GM12878 (cell line): ENCODE measurements around the gene GPR171.

ENCODE experiments used
- BHLHE40 ChIP-seq, 2 experiments: fragments of 450-650 bp in 1 of 2; IDR thresholded peaks; 2 replicates each; pipeline ENCODE4 v1.6.1; 2011 to 2017; ENCODE audit warnings: low read depth in 2 of 2, borderline replicate concordance in 1 of 2, improper control_type of control experiment in 1 of 2, low read length in 1 of 2, mild to moderate bottlenecking in 1 of 2
- EZH2 ChIP-seq: IDR thresholded peaks from 2 replicates; pipeline ENCODE4 v1.6.1; 2012; ENCODE audit warnings: low read depth, mild to moderate bottlenecking, control low read depth, inconsistent platforms, low read length, borderline replicate concordance; ENCODE audit not compliant: control insufficient read depth
- POLR2A ChIP-seq: IDR thresholded peaks from 2 replicates; pipeline ENCODE4 v1.6.1; 2011; ENCODE audit warnings: low read depth, mild to moderate bottlenecking, low read length
- RFX5 ChIP-seq: IDR thresholded peaks from 2 replicates; pipeline ENCODE4 v1.6.1; 2011; ENCODE audit warnings: low read depth, low read length, improper control_type of control experiment
- YBX1 ChIP-seq: fragments of 450-650 bp; IDR thresholded peaks from 2 replicates; pipeline ENCODE4 v1.6.1; 2016; ENCODE audit warnings: antibody characterized with exemption
- TF ChIP-seq, protein P1 (sequence below), 3 experiments: IDR thresholded peaks in 2 of 3; conservative IDR thresholded peaks in 1 of 3; 2 replicates each; pipeline ENCODE4 v1.5.1; 2011; ENCODE audit warnings: low read depth in 3 of 3, low read length in 3 of 3, mild to moderate bottlenecking in 3 of 3, control low read depth in 2 of 3, moderate library complexity in 2 of 3, inconsistent platforms in 1 of 3, mixed read lengths in 1 of 3; ENCODE audit not compliant: control insufficient read depth in 2 of 3, insufficient read depth in 1 of 3; ENCODE audit errors: extremely low read depth in 1 of 3

DNA sequence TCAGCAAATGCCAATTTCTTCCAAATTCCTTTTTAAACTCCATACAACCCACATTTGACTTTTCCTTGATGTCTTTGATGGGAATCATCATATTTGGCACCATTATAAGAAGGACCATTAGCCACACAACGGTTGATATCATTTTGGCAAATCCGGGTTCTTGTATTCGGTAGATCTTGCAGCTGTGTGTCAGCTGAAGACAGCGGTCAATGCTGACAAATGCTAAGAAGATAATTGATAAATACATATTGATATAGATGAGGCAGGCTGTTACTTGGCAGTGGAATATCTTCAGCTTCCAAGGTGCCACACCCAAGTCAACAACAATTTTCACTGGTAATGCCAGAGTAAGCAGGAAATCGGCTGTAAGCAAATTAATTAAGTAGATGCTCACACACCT is 4.2 kb downstream of the GPR171 start:
- TF ChIP-seq POLR2A: no peak
- TF ChIP-seq YBX1: no peak
- no peak for TF ChIP-seq BHLHE40 (IDR thresholded peaks at IDR 0.05; ENCODE audit: borderline replicate concordance in 1 of 2, low read depth in 2 of 2, low read length in 1 of 2)
- TF ChIP-seq, protein P1, sequence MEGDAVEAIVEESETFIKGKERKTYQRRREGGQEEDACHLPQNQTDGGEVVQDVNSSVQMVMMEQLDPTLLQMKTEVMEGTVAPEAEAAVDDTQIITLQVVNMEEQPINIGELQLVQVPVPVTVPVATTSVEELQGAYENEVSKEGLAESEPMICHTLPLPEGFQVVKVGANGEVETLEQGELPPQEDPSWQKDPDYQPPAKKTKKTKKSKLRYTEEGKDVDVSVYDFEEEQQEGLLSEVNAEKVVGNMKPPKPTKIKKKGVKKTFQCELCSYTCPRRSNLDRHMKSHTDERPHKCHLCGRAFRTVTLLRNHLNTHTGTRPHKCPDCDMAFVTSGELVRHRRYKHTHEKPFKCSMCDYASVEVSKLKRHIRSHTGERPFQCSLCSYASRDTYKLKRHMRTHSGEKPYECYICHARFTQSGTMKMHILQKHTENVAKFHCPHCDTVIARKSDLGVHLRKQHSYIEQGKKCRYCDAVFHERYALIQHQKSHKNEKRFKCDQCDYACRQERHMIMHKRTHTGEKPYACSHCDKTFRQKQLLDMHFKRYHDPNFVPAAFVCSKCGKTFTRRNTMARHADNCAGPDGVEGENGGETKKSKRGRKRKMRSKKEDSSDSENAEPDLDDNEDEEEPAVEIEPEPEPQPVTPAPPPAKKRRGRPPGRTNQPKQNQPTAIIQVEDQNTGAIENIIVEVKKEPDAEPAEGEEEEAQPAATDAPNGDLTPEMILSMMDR (IDR thresholded peaks at IDR 0.05 in 2 of 3, conservative IDR thresholded peaks at IDR 0.05 in 1 of 3; ENCODE audit: control insufficient read depth in 2 of 3, extremely low read depth in 1 of 3, insufficient read depth in 1 of 3, low read depth in 3 of 3, low read length in 3 of 3): no peak
- TF ChIP-seq EZH2: no peak
- TF ChIP-seq RFX5: no peak
